IMR-90 (cell line): Measurements from ENCODE around the gene CCSER2. TPM values are rescaled to one million over a fixed set of nuclear protein-coding genes. Genes with fewer than 3 reads are reported as not detected.

Source experiments
- ATAC-seq: fragments of 200-7000 bp; cut with Tn5 transposase; 2 replicates; pipeline ENCODE4 v1.9.1; 2020; ENCODE audit warnings: low read depth, mild to moderate bottlenecking, moderate library complexity
- BruUV-seq: library from RNA; stranded (reverse); fragments of 400-500 nt; replicated peaks from 2 replicates; lab custom pipeline; 2021; lab: Mats Ljungman, UMichigan
- CTCF ChIA-PET: fragments of 300-600 bp; formaldehyde crosslinking; extraction: SDS; loops from one replicate; lab custom pipeline; 2021; ENCODE audit warnings: antibody characterized with exemption; lab: Yijun Ruan, JAX
- POLR2A ChIA-PET: fragments of 300-600 bp; sonication (Branson Sonifier 250); formaldehyde crosslinking; loops from one replicate; lab custom pipeline; 2022; ENCODE audit warnings: antibody characterized with exemption; ENCODE audit not compliant: unreplicated experiment; lab: Charles Lee
- DNase-seq: peaks from one replicate; pipeline ENCODE4 v3.0.0; 2013
- H2AFZ ChIP-seq: replicated peaks from 2 replicates; pipeline ENCODE3; 2013; ENCODE audit warnings: low read length, mild to moderate bottlenecking; ENCODE audit not compliant: poor library complexity
- H2AK5ac ChIP-seq: 2 replicates; pipeline ENCODE4 v1.6.1; 2013; ENCODE audit warnings: low read depth, low read length, inconsistent platforms
- H2AK9ac ChIP-seq: replicated peaks from 2 replicates; pipeline ENCODE3; 2013; ENCODE audit warnings: mild to moderate bottlenecking, low read depth, low read length, moderate library complexity; ENCODE audit not compliant: poor library complexity
- H2BK120ac ChIP-seq: 2 replicates; pipeline ENCODE4 v1.6.1; 2013; ENCODE audit warnings: low read depth, low read length, inconsistent platforms
- H2BK15ac ChIP-seq: 3 replicates; pipeline ENCODE4 v1.6.1; 2013; ENCODE audit warnings: low read depth, low read length, inconsistent platforms
- H2BK20ac ChIP-seq: 2 replicates; pipeline ENCODE4 v1.6.1; 2013; ENCODE audit warnings: low read depth, mild to moderate bottlenecking, inconsistent platforms, low read length, moderate library complexity
- H2BK5ac ChIP-seq: 2 replicates; pipeline ENCODE4 v1.6.1; 2013; ENCODE audit warnings: mild to moderate bottlenecking, low read depth, low read length, inconsistent platforms; ENCODE audit not compliant: poor library complexity, severe bottlenecking
- H3K14ac ChIP-seq: replicated peaks from 2 replicates; pipeline ENCODE4 v1.6.1; 2013; ENCODE audit warnings: low read depth, low read length, inconsistent platforms
- H3K18ac ChIP-seq: 2 replicates; pipeline ENCODE4 v1.6.1; 2013; ENCODE audit warnings: low read depth, low read length, control low read depth
- H3K23ac ChIP-seq: 2 replicates; pipeline ENCODE4 v1.6.1; 2013; ENCODE audit warnings: low read depth, low read length, inconsistent platforms
- H3K27ac ChIP-seq: 2 replicates; pipeline ENCODE4 v1.5.1; 2013; ENCODE audit warnings: mild to moderate bottlenecking, control low read depth, low read length; ENCODE audit not compliant: insufficient read depth
- H3K27me3 ChIP-seq: 2 replicates; pipeline ENCODE4 v1.6.1; 2013; ENCODE audit warnings: low read length; ENCODE audit not compliant: control insufficient read depth, insufficient read depth
- H3K36me3 ChIP-seq: 2 replicates; pipeline ENCODE4 v1.6.1; 2013; ENCODE audit warnings: low read length, mixed read lengths; ENCODE audit not compliant: control insufficient read depth, insufficient read depth
- H3K4ac ChIP-seq: 2 replicates; pipeline ENCODE4 v1.6.1; 2013; ENCODE audit warnings: low read depth, low read length, inconsistent platforms
- H3K4me1 ChIP-seq: 2 replicates; pipeline ENCODE4 v1.6.1; 2013; ENCODE audit warnings: low read length, mixed read lengths; ENCODE audit not compliant: control insufficient read depth, insufficient read depth
- H3K4me2 ChIP-seq: 2 replicates; pipeline ENCODE4 v1.6.1; 2013; ENCODE audit warnings: low read depth, mild to moderate bottlenecking, control low read depth, low read length, moderate library complexity
- H3K4me3 ChIP-seq: 2 replicates; pipeline ENCODE4 v1.5.1; 2013; ENCODE audit warnings: low read depth, mild to moderate bottlenecking, control low read depth, low read length, moderate library complexity; ENCODE audit not compliant: insufficient read depth
- H3K56ac ChIP-seq: 2 replicates; pipeline ENCODE4 v1.6.1; 2013; ENCODE audit warnings: low read length, inconsistent platforms; ENCODE audit not compliant: insufficient read depth; ENCODE audit errors: extremely low read depth
- H3K79me1 ChIP-seq, 2 experiments: 2 replicates each; pipeline ENCODE4 v1.6.1; 2013; ENCODE audit warnings: low read length in 2 of 2, inconsistent platforms in 1 of 2, low read depth in 1 of 2
- H3K9ac ChIP-seq: 2 replicates; pipeline ENCODE4 v1.6.1; 2013; ENCODE audit warnings: low read depth, low read length, control low read depth
- H3K9me1 ChIP-seq: 2 replicates; pipeline ENCODE4 v1.6.1; 2013; ENCODE audit warnings: low read length, inconsistent platforms; ENCODE audit not compliant: insufficient read depth
- H3K9me3 ChIP-seq: 2 replicates; pipeline ENCODE4 v1.6.1; 2013; ENCODE audit warnings: low read length; ENCODE audit not compliant: control insufficient read depth, insufficient read depth
- H4K20me1 ChIP-seq: 2 replicates; pipeline ENCODE4 v1.6.1; 2013; ENCODE audit warnings: low read length, inconsistent platforms; ENCODE audit not compliant: insufficient read depth
- H4K5ac ChIP-seq: 2 replicates; pipeline ENCODE4 v1.6.1; 2013; ENCODE audit warnings: mild to moderate bottlenecking, low read depth, low read length, control low read depth
- H4K8ac ChIP-seq, 2 experiments: 2 replicates each; pipeline ENCODE4 v1.6.1; 2013; ENCODE audit warnings: low read depth in 2 of 2, low read length in 2 of 2, control low read depth in 1 of 2, inconsistent platforms in 1 of 2
- H4K91ac ChIP-seq: 2 replicates; pipeline ENCODE4 v1.6.1; 2013; ENCODE audit warnings: low read depth, low read length, inconsistent platforms; ENCODE audit not compliant: insufficient read depth
- CHD1 ChIP-seq: IDR thresholded peaks from 2 replicates; pipeline ENCODE4 v1.6.1; 2012; ENCODE audit warnings: low read depth, low read length, improper control_type of control experiment
- CTCF ChIP-seq: conservative IDR thresholded peaks from 2 replicates; pipeline ENCODE4 v1.5.1; 2012; ENCODE audit warnings: mild to moderate bottlenecking, low read depth, low read length, improper control_type of control experiment
- FOS ChIP-seq: fragments of 150-350 bp; IDR thresholded peaks from 2 replicates; pipeline ENCODE4 v1.6.1; 2016; ENCODE audit warnings: low read depth, low read length
- MAZ ChIP-seq: IDR thresholded peaks from 2 replicates; pipeline ENCODE4 v1.6.1; 2012; ENCODE audit warnings: low read depth, mild to moderate bottlenecking, low read length, improper control_type of control experiment, moderate library complexity, borderline replicate concordance
- POLR2A ChIP-seq: IDR thresholded peaks from 2 replicates; pipeline ENCODE4 v1.6.1; 2012; ENCODE audit warnings: mild to moderate bottlenecking, low read depth, low read length
- RAD21 ChIP-seq: IDR thresholded peaks from 2 replicates; pipeline ENCODE4 v1.6.1; 2012; ENCODE audit warnings: low read length, improper control_type of control experiment
- SMC3 ChIP-seq: fragments of 150-350 bp; IDR thresholded peaks from 2 replicates; pipeline ENCODE4 v1.6.1; 2016; ENCODE audit warnings: low read depth, mild to moderate bottlenecking, antibody characterized with exemption, low read length, moderate library complexity
- WGBS, 2 experiments: methylation state at CpG; one replicate each; pipeline versions ENCODE4 v1.1.5 to v1.1.7; 2013; ENCODE audit warnings: missing lambda C conversion rate in 2 of 2; ENCODE audit not compliant: insufficient read length in 1 of 2; ENCODE audit errors: extremely low coverage in 2 of 2; 5-methylcytosine and 5-hydroxymethylcytosine counted together
- dilution Hi-C: fragments of 300-500 bp; cut with HindIII; formaldehyde crosslinking; loops from one replicate; pipeline ENCODE4 v1.14.3; 2018; ENCODE audit warnings: low sequenced_read_pairs; ENCODE audit not compliant: unreplicated experiment
- in situ Hi-C: fragments of 300-500 bp; cut with MboI; formaldehyde crosslinking; loops from 3 replicates; pipeline ENCODE4 v1.14.3; 2019; ENCODE audit warnings: low sequenced_read_pairs, inconsistent platforms, mixed read lengths
- intact Hi-C: fragments of 100-400 bp; cut with micrococcal nuclease; formaldehyde crosslinking; loops from 2 replicates; pipeline ENCODE4 v1.10.0; 2022
- polyA plus RNA-seq, 3 experiments: library from polyadenylated mRNA; depleted of rRNA; stranded (reverse); fragments of >200 nt; gene quantifications; 2 replicates each; pipeline ENCODE4 v1.2.3, GENCODE V29; 2012; ENCODE audit warnings: low replicate concordance in 1 of 3
- total RNA-seq: library from RNA; depleted of rRNA; stranded (reverse); fragments of >200 nt; gene quantifications from 2 replicates; pipeline ENCODE4 v1.2.3, GENCODE V29; 2012

The CCSER2 gene
- total and polyA plus RNA-seq, 2 of the 4 experiments (the other 2 are of a cell fraction), result 20.4 to 31.7 TPM

GRCh38 chr10:84477398-84478128 lies 149.2 kb downstream of the CCSER2 start:
- no peaks in the 10 kb centered on the region for H3K9me1 ChIP-seq
- no peak overlapping the region for H2BK15ac ChIP-seq
- H4K91ac ChIP-seq, result no peak overlapping the region
- WGBS, 2 experiments, result no CpG with 5 or more reads among the region's 3 CpGs
- no peak overlapping the region for H3K9ac ChIP-seq
- H3K36me3 ChIP-seq, result peaks cover 3% of the 10 kb centered on the region; the same call in 1 of the 2 replicates
- H2BK20ac ChIP-seq, result no peak overlapping the region
- no peak for DNase-seq
- H2AFZ ChIP-seq, result no peak overlapping the region
- no peak overlapping the region for H3K27ac ChIP-seq
- no peak overlapping the region for H3K4me2 ChIP-seq
- no peak overlapping the region for H3K14ac ChIP-seq
- H3K4me1 ChIP-seq, result no peaks in the 10 kb centered on the region; the same call in 1 of the 2 replicates
- no peaks in the 10 kb centered on the region for H3K9me3 ChIP-seq
- H2AK5ac ChIP-seq, result no peak overlapping the region
- BruUV-seq, result no TSS peak
- no peak overlapping the region for H2AK9ac ChIP-seq
- no peak overlapping the region for H4K5ac ChIP-seq
- ChIA-PET CTCF (no interaction called here), POLR2A (no interaction called here)
- H3K27me3 ChIP-seq, result no peaks in the 10 kb centered on the region
- no peak overlapping the region for H3K4ac ChIP-seq
- no peak overlapping the region for H2BK120ac ChIP-seq
- H3K18ac ChIP-seq, result no peak overlapping the region
- H3K23ac ChIP-seq, result no peak overlapping the region
- no peak overlapping the region for H4K8ac ChIP-seq
- dilution Hi-C loops, result no loop called here
- in situ Hi-C loops, result no loop called here
- ATAC-seq, result no peak
- no peak for TF ChIP-seq MAZ
- TF ChIP-seq RAD21, result no peak
- no peak for TF ChIP-seq POLR2A
- TF ChIP-seq FOS, result no peak
- TF ChIP-seq CTCF, result no peak
- no peak for TF ChIP-seq CHD1
- TF ChIP-seq SMC3, result no peak
- no peaks in the 10 kb centered on the region for H4K20me1 ChIP-seq
- intact Hi-C loops, result no loop called here
- H3K4me3 ChIP-seq, result no peak overlapping the region
- H2BK5ac ChIP-seq, result no peak overlapping the region
- no peak overlapping the region for H3K56ac ChIP-seq
- peaks cover 18 to 22% of the 10 kb centered on the region in 2 experiments for H3K79me1 ChIP-seq
